Fibroblast of peridontal ligament (primary cell): ENCODE data around the gene KLF12.

Source experiments
- DNase-seq: peaks from one replicate; pipeline ENCODE4 v3.0.0-alpha.2; 2010; ENCODE audit errors: extremely low read depth

KLF12 gene

DNA sequence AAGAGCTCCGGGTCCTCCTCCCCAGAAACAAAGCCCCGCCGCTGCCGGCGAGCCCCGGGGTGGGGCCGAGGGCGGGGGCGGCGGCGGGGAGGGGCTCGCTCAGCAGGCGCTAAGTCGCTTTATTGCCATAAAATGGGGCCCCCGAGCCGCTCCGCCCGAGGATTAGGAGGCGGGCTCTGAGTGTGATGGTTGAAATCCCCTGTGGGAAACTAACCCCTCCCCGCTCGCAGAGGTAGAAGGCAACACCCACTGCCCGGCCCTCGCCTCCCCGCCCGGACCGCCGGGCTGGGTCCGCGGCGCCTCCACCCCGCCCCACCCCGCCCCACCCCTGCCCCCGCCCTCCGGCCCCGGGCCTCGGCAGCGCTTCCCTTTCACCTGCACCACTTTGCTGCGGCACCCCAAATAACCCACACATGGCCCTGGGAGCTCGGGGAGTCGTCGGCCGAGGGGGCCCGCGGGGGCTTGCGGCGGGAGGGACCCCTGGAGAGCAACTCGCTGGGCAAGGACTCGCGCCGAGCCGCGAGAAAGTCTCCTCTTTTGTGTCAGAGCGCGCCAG, at the start of gene KLF12:
Gene KLF12, minus strand, starts transcription at position 184 of the 556 bp plus-strand sequence.
- peak; percentile 92 for DNase-seq

GRCh38 chr13:74182491-74182890, 48.3 kb upstream of the KLF12 start:
- no peak for DNase-seq

DNA sequence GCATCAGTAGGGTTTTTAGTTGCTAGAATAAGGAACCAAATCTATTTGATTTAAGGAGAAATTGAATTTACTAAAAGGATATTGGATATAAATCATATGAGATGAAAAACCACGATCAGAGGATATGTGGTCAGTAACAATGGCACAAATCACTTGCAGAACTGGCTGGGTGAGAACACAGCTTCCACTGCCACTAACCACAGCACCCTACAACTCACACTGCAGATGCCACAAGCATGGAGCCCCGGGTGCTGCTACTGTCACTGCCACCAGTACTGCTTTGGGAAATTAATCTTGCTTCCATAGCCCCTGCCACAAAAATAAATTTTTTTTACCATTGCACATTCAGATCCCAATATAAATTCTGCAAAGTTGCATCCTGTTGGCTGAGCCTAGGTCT, 40.6 kb upstream of the KLF12 start:
- no peak for DNase-seq

DNA sequence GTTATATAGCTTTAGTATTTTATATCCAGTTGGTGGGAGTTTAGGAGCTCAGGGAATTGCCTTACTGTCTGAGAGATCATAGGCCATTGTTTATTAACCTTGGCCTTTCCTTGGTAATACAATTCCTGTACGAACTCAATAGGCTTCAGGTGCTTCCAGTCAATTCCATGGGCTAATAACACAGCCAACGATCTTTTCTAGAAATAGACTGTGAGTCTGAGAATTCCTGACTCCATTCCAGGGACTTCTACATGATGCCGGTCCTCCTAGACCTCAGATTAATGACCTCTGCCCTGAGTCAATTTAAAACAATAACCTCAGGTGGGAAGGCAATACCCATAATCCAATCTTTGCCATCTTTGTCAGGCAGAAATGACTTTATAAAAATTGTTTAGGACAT, 39.6 kb upstream of the KLF12 start:
- DNase-seq, result no peak

- DNase-seq, result peak; percentile 57
Observed at GRCh38 chr13:74171641-74172040, 37.4 kb upstream of the KLF12 start.

- no peak for DNase-seq
Observed at GRCh38 chr13:74169676-74170075, 35.5 kb upstream of the KLF12 start.

DNA sequence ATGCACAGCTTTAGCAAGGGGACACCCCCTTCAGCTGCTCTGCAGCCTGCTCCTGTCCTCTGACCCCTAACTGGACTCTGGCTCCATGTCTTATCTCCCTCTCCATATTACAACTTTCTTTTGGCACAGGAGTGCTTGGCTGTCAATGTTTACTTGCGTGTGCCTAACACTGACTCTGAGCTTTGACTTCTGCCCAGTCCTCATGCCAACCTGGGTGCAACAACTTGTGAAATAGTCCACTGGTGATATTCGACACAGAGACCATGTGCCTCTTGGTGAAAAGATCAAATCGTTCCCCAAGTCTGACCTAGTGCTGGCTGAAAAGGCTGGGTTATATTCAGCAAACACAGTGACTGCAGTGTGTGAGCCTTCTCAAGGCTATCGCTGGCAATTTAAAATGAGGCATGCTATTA, 34.1 kb upstream of the KLF12 start:
- no peak for DNase-seq

DNA sequence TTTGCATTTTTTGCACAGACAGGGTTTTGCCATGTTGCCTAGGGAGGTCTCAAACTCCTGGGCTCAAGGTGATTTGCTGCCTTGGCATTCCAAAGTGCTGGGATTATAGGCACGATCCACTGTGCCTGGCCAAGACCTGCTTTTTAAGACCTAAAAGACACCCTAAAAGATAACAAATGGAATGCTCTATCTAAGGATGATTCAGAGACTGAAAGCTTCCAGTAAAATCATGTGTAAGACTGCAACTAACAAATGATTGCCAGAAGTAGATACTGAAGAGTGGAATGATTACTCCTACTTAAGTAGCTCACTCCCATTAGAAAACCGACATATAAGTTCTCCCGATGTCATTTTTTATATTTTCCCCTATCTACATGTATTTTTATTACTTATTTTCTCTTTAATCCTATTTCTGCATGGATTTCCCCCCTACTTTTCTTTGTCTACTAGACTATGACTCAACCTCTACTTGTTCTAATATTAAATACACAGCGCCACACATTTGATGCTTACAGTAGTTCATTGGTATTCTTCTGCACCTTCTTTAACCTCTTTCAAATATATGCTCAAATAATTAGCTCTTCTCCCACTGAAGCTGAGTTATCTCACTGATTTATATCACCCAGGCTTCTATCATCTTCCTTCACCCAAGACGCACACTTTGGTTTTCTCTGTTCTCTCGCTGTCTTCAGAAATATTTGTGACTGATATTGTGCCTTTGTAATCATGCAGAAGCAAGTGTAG, 32.2 kb upstream of the KLF12 start:
- no peak for DNase-seq

GRCh38 chr13:74162782-74163181, 28.6 kb upstream of the KLF12 start:
- no peak for DNase-seq

DNA sequence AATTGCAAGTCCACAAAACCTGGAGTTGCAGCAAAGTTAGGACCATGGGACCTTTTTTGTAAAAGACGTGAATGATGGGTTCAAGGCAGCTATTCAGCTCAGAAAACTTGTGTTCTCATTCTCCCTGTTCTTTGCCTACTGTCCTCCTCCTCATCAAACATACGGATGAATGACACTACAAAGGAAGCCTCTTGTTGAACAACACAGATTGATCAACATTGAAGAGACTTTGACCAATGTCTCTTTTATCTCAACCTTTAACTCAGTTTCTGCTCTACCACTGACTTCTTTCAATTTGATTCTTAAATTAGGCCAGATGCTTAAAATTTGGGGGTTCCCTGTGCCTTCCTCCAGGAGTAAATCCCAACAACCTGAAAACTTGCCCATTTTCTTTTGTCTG, 27.9 kb upstream of the KLF12 start:
- DNase-seq, result no peak

GRCh38 chr13:74158571-74159352, 24.6 kb upstream of the KLF12 start:
- no peak for DNase-seq

DNA sequence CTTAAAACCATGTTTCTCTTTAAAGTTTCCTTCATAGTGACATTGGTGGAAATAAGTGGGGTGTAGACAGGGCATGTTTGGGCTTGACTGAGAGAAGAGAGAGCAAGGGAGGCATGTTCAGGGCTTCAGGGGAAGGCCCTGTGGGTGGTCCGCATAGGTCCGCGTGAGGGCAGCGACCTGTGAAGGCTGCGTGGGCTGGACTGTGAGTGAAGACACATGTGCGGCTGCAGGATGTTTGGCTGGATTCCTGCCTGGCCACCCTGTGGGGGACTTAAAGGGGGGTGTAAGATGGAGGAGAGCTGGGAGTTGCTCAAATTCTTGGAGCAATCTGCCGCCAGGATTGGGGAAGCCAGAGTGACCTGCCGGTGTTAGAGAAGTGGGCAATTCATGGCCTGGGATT, 23.8 kb upstream of the KLF12 start:
- DNase-seq, result no peak

- DNase-seq, result no peak
Observed at GRCh38 chr13:74154981-74155380, 20.8 kb upstream of the KLF12 start.

DNA sequence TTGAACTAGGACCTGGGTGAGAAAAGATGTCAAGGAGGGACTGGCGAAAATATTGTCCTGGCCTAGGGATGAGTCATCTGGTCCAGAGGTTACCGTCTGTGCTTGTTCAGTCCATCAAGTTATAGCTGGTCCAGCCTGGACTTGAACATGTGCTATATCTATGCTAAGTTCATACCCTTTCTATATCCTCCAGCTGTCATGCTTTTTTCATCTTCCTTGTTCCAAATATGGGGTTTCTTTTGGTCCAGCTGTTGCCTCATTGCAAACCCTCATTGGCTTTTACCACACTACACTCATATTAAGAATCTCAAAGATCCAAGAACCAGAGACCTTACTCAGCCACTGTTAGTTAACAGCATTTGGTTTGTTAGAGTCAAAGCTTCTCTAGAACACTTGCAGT, 19.1 kb upstream of the KLF12 start:
- no peak for DNase-seq

GRCh38 chr13:74151859-74152258, 17.7 kb upstream of the KLF12 start:
- DNase-seq, result no peak

DNA sequence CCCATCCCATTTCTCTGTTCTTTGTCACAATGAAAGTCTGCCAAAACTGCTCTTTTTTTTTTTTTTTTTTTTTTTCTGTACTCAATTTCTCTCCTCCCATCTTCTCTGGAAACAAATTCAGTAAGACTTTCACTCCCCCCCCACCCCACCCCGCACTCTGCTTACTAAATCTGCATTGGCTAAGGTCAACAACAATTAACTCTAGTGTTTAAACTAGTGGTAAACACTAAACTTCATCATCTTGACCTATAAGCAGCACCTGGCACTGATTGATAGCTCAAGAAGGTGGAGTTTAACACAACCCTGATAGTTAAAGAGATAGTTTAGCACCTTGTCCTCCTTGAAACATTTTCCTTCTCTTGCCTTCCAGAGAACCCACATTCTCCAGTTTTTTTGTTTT, 14.1 kb upstream of the KLF12 start:
- no peak for DNase-seq

DNA sequence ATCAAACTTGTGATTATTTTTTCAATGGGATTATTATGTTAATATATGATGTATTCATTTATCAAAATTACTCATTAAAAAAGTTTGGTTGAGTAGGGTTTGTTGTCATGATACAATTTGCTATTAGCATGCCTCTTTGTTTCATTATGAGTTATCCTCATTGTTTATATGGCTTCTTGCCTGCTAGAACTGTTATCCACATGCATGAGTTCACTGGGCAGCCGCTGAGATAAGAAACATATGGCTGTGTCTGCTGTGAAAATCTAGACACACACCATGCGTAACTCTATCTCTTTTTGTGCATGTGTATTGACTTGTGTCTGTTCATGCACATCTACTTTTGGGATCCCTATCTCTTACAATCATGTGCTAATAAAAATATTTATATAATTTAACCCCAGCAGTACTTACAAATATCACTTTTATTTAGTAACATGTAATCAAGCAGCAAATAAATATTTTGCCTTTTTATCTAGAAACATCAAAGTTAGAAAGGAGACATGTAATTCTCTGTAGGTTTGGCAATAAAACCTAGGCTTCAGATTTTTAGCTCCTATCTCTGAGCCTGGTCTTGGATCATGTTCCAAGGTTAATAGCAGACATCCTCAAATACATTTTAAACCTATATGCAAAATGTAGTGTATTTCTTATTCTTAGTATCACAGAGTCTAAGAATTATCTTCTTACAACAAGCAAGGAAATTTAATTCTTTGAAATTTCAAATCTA, 11.2 kb upstream of the KLF12 start:
- peak; percentile 73 for DNase-seq

DNA sequence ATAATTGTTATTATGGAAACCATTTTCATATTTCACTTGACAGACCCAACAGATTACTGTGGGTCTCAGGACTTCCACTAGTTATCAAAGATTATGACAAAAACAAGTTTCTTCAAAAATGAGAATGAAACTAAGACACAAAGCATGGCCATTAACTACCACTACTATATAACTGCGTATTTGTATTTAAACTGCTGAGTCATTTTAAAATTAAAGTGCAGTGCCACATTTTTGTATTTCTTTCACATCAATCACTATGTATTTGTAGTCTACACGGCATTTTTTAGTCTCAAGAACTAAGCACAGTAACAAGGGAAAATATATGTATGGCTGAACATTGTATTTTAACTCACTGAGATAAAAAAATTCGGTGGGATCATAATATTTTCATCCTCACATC, 10.1 kb upstream of the KLF12 start:
- no peak for DNase-seq

GRCh38 chr13:74142257-74142656, 8.1 kb upstream of the KLF12 start:
- DNase-seq, result no peak

- DNase-seq, result no peak
Observed at GRCh38 chr13:74138241-74138640, 4.0 kb upstream of the KLF12 start.

- DNase-seq, result peak; percentile 75
Observed at GRCh38 chr13:74136084-74136658, 2.0 kb upstream of the KLF12 start.
